DND-41 (cell line): ENCODE data around the gene CBX5.

Source experiments
- EZH2 ChIP-seq: IDR thresholded peaks from 3 replicates; pipeline ENCODE4 v1.6.1; 2012; ENCODE audit warnings: borderline replicate concordance, low read depth, mild to moderate bottlenecking, moderate library complexity, low read length, inconsistent platforms; ENCODE audit not compliant: severe bottlenecking
- TF ChIP-seq, protein P1 (sequence below): IDR thresholded peaks from 2 replicates; pipeline ENCODE4 v1.5.1; 2012; ENCODE audit warnings: borderline replicate concordance, low read length, moderate library complexity, mild to moderate bottlenecking; ENCODE audit not compliant: poor library complexity, severe bottlenecking; ENCODE audit errors: extremely low read depth

DNA sequence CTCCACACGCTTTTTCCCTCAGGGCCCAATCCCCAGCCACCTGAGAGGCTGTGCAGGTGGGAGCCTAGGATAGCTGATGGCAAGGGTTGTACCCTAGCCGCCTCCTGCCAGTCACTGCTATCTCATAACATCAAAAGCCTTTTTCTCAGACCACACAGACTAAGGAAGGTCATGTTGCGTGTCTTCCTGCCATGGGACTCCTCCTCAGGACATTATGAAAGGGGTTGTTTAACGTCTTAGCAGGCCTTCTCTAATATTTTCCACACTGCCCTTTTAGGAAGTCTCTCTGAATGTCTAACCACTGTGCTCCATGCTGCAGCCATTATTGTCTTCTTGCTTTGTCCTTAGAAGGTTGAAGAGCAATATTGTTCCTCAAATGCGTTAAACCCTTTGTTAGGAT, 83.5 kb downstream of the CBX5 start:
- TF ChIP-seq, protein P1, sequence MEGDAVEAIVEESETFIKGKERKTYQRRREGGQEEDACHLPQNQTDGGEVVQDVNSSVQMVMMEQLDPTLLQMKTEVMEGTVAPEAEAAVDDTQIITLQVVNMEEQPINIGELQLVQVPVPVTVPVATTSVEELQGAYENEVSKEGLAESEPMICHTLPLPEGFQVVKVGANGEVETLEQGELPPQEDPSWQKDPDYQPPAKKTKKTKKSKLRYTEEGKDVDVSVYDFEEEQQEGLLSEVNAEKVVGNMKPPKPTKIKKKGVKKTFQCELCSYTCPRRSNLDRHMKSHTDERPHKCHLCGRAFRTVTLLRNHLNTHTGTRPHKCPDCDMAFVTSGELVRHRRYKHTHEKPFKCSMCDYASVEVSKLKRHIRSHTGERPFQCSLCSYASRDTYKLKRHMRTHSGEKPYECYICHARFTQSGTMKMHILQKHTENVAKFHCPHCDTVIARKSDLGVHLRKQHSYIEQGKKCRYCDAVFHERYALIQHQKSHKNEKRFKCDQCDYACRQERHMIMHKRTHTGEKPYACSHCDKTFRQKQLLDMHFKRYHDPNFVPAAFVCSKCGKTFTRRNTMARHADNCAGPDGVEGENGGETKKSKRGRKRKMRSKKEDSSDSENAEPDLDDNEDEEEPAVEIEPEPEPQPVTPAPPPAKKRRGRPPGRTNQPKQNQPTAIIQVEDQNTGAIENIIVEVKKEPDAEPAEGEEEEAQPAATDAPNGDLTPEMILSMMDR, result no peak
- no peak for TF ChIP-seq EZH2
